Upper lobe of right lung (tissue), 1 donor: Measurements from ENCODE around the gene GABRG3. TPM values are rescaled to one million over a fixed set of nuclear protein-coding genes. Genes with fewer than 3 reads are reported as not detected.

Source experiments
- ATAC-seq: fragments of 200-7000 bp; cut with Tn5 transposase; one replicate; pipeline ENCODE4 v1.9.1; 2020; ENCODE audit warnings: mild to moderate bottlenecking, moderate library complexity
- DNase-seq: peaks from one replicate; pipeline ENCODE4 v3.0.0-alpha.2; 2020
- H3K27ac ChIP-seq: fragments of 200-600 bp; one replicate; pipeline ENCODE4 v1.8.0; 2022
- H3K27me3 ChIP-seq: fragments of 200-600 bp; one replicate; pipeline ENCODE4 v1.8.0; 2022; ENCODE audit warnings: mild to moderate bottlenecking
- H3K36me3 ChIP-seq: fragments of 200-600 bp; one replicate; pipeline ENCODE4 v1.8.0; 2022
- H3K4me1 ChIP-seq: fragments of 200-600 bp; one replicate; pipeline ENCODE4 v1.8.0; 2022
- H3K4me3 ChIP-seq: fragments of 200-600 bp; one replicate; pipeline ENCODE4 v1.8.0; 2022; ENCODE audit warnings: mild to moderate bottlenecking
- H3K9me3 ChIP-seq: fragments of 200-600 bp; one replicate; pipeline ENCODE4 v1.8.0; 2022
- intact Hi-C: fragments of 100-400 bp; cut with DNase I; formaldehyde crosslinking; loops from one replicate; pipeline ENCODE4 v1.11.0; 2022
- total RNA-seq: library from RNA; stranded (reverse); fragmentation: NEBNext Ultra II Directional; extraction: Animal tissue kit (Norgen Biotek cat#: 25700); gene quantifications from one replicate; pipeline ENCODE4 v1.2.1, GENCODE V29; 2021
- TF ChIP-seq, protein P1 (sequence below): fragments of 200-600 bp; IDR thresholded peaks from one replicate; pipeline ENCODE4 v1.8.0; 2022; ENCODE audit warnings: antibody characterized with exemption
- donor health status: DM: no; HTN: yes; CAD: no; lungs with severe emphysema.

Gene GABRG3
- total RNA-seq, 1 donor from 2014 or later = not detected

DNA sequence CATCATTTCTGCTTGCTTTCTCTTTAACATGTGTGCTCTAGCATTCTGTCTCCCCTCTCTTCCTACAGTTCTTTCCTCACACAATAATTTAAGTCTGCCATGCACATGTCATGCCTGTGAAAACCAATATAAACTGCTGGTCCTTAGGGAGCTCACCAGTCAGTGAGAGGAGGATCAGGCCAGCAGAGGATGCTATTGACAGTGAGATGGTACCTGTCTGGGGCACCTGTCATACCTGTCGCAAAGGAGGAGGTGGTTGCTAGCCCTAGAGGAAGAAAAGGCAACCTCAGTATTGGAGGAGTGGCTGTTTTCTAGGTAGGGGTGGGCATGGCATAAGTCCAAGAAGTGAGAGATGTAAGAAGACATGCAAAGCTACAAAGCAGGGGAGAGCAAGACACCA, 194.6 kb downstream of the GABRG3 start:
- Histone ChIP-seq H3K4me3 (no peak overlapping the region), H3K27ac (no peak overlapping the region), H3K27me3 (no peaks in the 10 kb centered on the region), H3K36me3 (no peaks in the 10 kb centered on the region), H3K9me3 (no peaks in the 10 kb centered on the region), H3K4me1 (no peaks in the 10 kb centered on the region)
- TF ChIP-seq, protein P1, sequence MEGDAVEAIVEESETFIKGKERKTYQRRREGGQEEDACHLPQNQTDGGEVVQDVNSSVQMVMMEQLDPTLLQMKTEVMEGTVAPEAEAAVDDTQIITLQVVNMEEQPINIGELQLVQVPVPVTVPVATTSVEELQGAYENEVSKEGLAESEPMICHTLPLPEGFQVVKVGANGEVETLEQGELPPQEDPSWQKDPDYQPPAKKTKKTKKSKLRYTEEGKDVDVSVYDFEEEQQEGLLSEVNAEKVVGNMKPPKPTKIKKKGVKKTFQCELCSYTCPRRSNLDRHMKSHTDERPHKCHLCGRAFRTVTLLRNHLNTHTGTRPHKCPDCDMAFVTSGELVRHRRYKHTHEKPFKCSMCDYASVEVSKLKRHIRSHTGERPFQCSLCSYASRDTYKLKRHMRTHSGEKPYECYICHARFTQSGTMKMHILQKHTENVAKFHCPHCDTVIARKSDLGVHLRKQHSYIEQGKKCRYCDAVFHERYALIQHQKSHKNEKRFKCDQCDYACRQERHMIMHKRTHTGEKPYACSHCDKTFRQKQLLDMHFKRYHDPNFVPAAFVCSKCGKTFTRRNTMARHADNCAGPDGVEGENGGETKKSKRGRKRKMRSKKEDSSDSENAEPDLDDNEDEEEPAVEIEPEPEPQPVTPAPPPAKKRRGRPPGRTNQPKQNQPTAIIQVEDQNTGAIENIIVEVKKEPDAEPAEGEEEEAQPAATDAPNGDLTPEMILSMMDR = no peak
- no peak for DNase-seq
- ATAC-seq = no peak
- intact Hi-C loops = no loop called here

DNA sequence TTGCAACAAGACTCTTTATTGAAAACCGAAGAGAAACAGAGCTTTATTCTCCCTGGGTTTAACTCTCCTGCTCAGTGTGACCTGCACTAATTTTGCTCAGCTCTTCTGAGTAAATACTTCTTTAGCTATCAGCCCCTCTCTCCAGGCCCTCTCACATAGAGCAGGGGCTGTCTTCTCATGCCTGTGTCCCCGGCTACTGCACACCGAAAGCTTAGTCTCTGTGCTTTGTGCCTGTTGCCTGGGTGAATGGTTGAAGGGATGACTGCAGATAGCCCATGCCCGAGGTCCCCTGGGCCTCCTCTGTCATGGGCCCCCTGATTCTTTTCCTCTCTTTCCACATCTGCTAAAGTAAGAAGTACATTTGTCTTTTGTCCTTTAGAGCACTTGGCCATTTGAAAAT, 195.9 kb downstream of the GABRG3 start:
- ATAC-seq = no peak

DNA sequence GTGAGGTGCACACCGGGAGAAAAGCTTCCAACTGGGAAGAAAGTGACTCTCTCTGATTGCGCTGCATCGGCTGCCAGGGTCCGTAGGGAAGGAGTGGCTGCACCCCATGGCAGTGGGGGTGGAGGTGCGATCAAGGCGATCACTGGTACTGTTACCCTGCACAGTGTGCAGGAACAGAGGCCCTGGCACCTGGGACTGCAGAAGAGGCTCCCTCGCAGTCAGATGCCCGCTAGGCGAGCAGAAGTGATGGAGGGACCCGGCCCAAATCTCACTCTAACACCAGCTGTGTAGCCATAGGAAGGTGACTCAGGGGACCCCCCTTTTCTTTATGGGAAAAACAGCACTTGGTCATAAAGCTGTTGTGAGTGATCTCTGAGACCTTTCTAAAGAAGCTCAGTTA, 196.8 kb downstream of the GABRG3 start:
- H3K4me3 ChIP-seq = no peak overlapping the region
- no peaks in the 10 kb centered on the region for H3K36me3 ChIP-seq
- ATAC-seq = no peak
- H3K9me3 ChIP-seq = no peaks in the 10 kb centered on the region
- no peaks in the 10 kb centered on the region for H3K4me1 ChIP-seq
- H3K27me3 ChIP-seq = no peaks in the 10 kb centered on the region
- TF ChIP-seq, protein P1 = no peak
- intact Hi-C loops = no loop called here
- H3K27ac ChIP-seq = no peak overlapping the region
- DNase-seq = no peak

More for the DNA sequence above, 195.9 kb downstream of the GABRG3 start:
- intact Hi-C loops = no loop called here
- no peak overlapping the region for H3K27ac ChIP-seq
- H3K4me3 ChIP-seq = no peak overlapping the region
- TF ChIP-seq, protein P1 = no peak
- no peaks in the 10 kb centered on the region for H3K4me1 ChIP-seq
- DNase-seq = no peak
- H3K36me3 ChIP-seq = no peaks in the 10 kb centered on the region
- H3K27me3 ChIP-seq = no peaks in the 10 kb centered on the region
- no peaks in the 10 kb centered on the region for H3K9me3 ChIP-seq

DNA sequence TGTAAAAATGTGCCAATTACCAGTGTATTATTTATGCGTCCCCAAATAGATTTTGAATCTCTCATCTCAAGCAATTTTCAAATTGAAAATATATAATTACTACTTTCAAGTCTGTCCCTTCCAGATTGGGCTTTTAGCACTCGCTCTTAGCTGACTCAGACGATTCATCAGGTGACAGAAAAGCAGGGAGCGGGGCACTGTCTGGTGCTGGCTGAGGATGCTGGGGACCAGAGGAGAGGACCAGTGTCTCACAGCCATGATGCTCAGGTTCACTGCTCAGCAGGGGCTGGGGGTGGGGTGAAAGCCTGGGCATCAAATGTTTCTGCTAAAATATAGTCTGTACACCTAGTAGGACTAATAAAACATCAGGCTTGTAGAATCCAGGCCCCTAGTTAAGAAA, 199.9 kb downstream of the GABRG3 start:
- TF ChIP-seq, protein P1 = no peak
- DNase-seq (no peak), ATAC-seq (no peak)
- Histone ChIP-seq H3K4me1 (no peaks in the 10 kb centered on the region), H3K27me3 (no peaks in the 10 kb centered on the region), H3K36me3 (no peaks in the 10 kb centered on the region), H3K4me3 (no peak overlapping the region), H3K27ac (no peak overlapping the region), H3K9me3 (no peaks in the 10 kb centered on the region)
- intact Hi-C loops = no loop called here

DNA sequence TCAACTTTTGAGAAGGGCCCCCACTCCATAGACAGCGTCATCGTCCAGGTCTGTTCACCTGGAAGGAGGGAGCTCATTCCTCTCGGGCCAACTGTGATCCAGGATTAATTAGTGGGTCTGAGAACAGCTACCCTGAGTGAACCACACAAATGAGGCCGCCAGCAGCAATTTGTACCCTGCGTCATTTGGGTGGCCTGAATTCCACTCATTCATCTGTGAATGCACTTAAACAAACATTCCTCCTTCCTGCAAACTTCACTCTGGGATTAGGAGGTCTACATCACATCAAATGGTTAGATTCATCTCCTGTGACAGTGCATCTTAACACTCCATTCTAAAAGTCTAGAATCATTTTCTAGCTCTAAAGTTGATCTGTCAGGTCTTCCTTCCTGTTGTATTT, 201.8 kb downstream of the GABRG3 start:
- Histone ChIP-seq H3K27me3 (no peaks in the 10 kb centered on the region), H3K36me3 (no peaks in the 10 kb centered on the region), H3K4me1 (no peaks in the 10 kb centered on the region), H3K4me3 (no peak overlapping the region), H3K9me3 (peaks cover 11% of the 10 kb centered on the region), H3K27ac (no peak overlapping the region)
- ATAC-seq (no peak), DNase-seq (no peak)
- TF ChIP-seq, protein P1 = no peak
- intact Hi-C loops = no loop called here

DNA sequence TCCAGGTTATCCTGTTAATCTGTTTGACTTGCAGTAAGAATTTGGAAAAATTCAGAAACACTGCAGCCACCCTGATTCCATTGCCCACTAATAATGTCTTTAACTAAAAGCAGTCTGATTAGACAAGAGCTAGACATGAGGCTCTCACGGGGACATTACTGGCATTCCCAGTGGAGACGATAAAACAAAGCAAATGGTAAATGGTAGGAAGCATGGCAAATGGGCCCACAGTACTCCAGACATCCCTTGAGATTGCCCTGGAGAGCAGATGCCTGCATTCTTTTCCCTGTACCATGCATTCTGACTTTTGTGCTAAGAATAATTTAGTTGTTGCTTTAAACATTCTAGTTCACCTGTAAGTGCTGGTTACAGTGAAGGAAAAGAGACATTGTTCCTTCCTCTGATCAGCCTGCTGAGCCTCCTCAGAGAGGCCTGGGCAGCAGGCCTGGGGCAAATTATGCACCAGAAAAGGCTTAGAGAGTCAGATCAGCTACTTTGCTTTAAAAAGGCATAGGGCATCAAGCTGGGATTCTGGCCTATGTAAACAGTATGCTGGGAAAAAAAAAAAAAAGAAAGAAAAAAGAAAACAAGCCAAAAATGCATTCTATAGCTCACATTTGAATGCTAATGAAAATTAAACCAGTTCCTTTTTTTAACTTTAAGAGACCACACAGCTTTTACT, 204.6 kb downstream of the GABRG3 start:
- Histone ChIP-seq H3K9me3 (peaks cover 11% of the 10 kb centered on the region), H3K36me3 (no peaks in the 10 kb centered on the region), H3K4me1 (no peaks in the 10 kb centered on the region), H3K27me3 (no peaks in the 10 kb centered on the region), H3K4me3 (no peak overlapping the region), H3K27ac (no peak overlapping the region)
- ATAC-seq (no peak), DNase-seq (no peak)
- TF ChIP-seq, protein P1 = no peak
- intact Hi-C loops = no loop called here
